Fibroblast of skin of back (primary cell): Measurements from ENCODE around the gene OR52A5. TPM values are rescaled to one million over a fixed set of nuclear protein-coding genes. Genes with fewer than 3 reads are reported as not detected.
"Not testable (repeated sequence)": the region's sequence is repeated elsewhere in the genome, so short reads cannot be mapped to it uniquely, and the experiment has no call there.

Experiments used
- DNase-seq: peaks from one replicate; pipeline ENCODE4 v3.0.0-alpha.2; 2013
- polyA plus RNA-seq, 2 experiments: library from polyadenylated mRNA; unstranded; fragments of 120-200 nt; gene quantifications; one replicate each; pipeline ENCODE4 v1.2.1, GENCODE V29; 2013; ENCODE audit not compliant: insufficient read length in 2 of 2

The OR52A5 gene
- not detected for polyA plus RNA-seq (2013, experiment 1 of 2; ENCODE audit: insufficient read length)
- not detected for polyA plus RNA-seq (2013, experiment 2 of 2; ENCODE audit: insufficient read length)

- DNase-seq: no peak
Measured at GRCh38 chr11:5137996-5138395, at the start of gene OR52A5. TSS of gene OR52A5 (minus strand) at chr11:5138356. CDS start at chr11:5132642, 5,714 bp downstream.

GRCh38 chr11:5178046-5178837, 40.1 kb upstream of the OR52A5 start:
- no peak for DNase-seq

GRCh38 chr11:5174934-5175333, 36.8 kb upstream of the OR52A5 start:
- no peak for DNase-seq

- no peak for DNase-seq
Measured at GRCh38 chr11:5171856-5172255, 33.7 kb upstream of the OR52A5 start.

GRCh38 chr11:5165898-5166297, 27.7 kb upstream of the OR52A5 start:
- not testable (repeated sequence) for DNase-seq

- not testable (repeated sequence) for DNase-seq
Measured at GRCh38 chr11:5164807-5165206, 26.7 kb upstream of the OR52A5 start.

GRCh38 chr11:5161045-5161444, 22.9 kb upstream of the OR52A5 start:
- not testable (repeated sequence) for DNase-seq

- DNase-seq: not testable (repeated sequence)
Measured at GRCh38 chr11:5160217-5160616, 22.1 kb upstream of the OR52A5 start.

GRCh38 chr11:5159806-5160205, 21.6 kb upstream of the OR52A5 start:
- DNase-seq: no peak

GRCh38 chr11:5154657-5155056, 16.5 kb upstream of the OR52A5 start, which contains the start of gene OR52A1:
TSS of gene OR52A1 (minus strand) at chr11:5154757. CDS start at chr11:5152369, 2,388 bp downstream.
- DNase-seq: no peak

- DNase-seq: no peak
Measured at GRCh38 chr11:5153574-5154431, 15.6 kb upstream of the OR52A5 start.

- no peak for DNase-seq
Measured at GRCh38 chr11:5151713-5152153, 13.6 kb upstream of the OR52A5 start.

GRCh38 chr11:5144206-5144605, 6.0 kb upstream of the OR52A5 start:
- not testable (repeated sequence) for DNase-seq

- DNase-seq: no peak
Measured at GRCh38 chr11:5137014-5137413, 1.1 kb downstream of the OR52A5 start.

- DNase-seq: no peak
Measured at GRCh38 chr11:5136261-5136660, 1.9 kb downstream of the OR52A5 start.

- no peak for DNase-seq
Measured at GRCh38 chr11:5131584-5132335, 6.4 kb downstream of the OR52A5 start.

GRCh38 chr11:5129457-5129877, 8.7 kb downstream of the OR52A5 start:
- no peak for DNase-seq

GRCh38 chr11:5124891-5125620, 13.1 kb downstream of the OR52A5 start:
- no peak for DNase-seq

GRCh38 chr11:5123802-5124521, 14.2 kb downstream of the OR52A5 start:
- peak; percentile 69 for DNase-seq

- DNase-seq: no peak
Measured at GRCh38 chr11:5118893-5119292, 19.3 kb downstream of the OR52A5 start.

- DNase-seq: no peak
Measured at GRCh38 chr11:5117588-5117987, 20.6 kb downstream of the OR52A5 start.
